GM12875 (cell line): Measurements from ENCODE around the gene S100B.
"Not testable (repeated sequence)": the region's sequence is repeated elsewhere in the genome, so short reads cannot be mapped to it uniquely, and the experiment has no call there.

Source experiments
- H3K4me3 ChIP-seq: one replicate; pipeline ENCODE4 v1.5.1; 2011; ENCODE audit warnings: low read depth, low read length, control low read depth
- TF ChIP-seq, protein P1 (sequence below): IDR thresholded peaks from 2 replicates; pipeline ENCODE4 v1.5.1; 2011; ENCODE audit warnings: low read depth, mild to moderate bottlenecking, control low read depth, inconsistent platforms, low read length, moderate library complexity, borderline replicate concordance; ENCODE audit not compliant: insufficient read depth

Gene S100B

DNA sequence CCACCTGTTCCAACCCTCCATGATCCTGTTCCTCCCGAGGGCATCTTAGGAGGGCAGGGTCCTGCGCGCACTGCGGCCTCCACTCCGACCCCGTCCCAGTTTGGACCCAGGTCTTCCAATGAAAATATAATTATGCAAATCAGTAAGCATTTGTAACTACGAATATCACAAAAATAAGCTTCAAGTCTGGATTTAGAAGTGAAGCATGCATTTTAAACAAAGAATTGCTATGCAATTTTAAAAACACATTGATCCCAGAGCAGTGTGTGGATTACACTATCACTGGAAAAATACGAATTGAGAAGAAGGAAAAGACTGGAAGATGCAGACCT lies 31.3 kb upstream of the S100B start:
- TF ChIP-seq, protein P1, sequence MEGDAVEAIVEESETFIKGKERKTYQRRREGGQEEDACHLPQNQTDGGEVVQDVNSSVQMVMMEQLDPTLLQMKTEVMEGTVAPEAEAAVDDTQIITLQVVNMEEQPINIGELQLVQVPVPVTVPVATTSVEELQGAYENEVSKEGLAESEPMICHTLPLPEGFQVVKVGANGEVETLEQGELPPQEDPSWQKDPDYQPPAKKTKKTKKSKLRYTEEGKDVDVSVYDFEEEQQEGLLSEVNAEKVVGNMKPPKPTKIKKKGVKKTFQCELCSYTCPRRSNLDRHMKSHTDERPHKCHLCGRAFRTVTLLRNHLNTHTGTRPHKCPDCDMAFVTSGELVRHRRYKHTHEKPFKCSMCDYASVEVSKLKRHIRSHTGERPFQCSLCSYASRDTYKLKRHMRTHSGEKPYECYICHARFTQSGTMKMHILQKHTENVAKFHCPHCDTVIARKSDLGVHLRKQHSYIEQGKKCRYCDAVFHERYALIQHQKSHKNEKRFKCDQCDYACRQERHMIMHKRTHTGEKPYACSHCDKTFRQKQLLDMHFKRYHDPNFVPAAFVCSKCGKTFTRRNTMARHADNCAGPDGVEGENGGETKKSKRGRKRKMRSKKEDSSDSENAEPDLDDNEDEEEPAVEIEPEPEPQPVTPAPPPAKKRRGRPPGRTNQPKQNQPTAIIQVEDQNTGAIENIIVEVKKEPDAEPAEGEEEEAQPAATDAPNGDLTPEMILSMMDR: no peak
- H3K4me3 ChIP-seq: peak overlapping the region; percentile 100

DNA sequence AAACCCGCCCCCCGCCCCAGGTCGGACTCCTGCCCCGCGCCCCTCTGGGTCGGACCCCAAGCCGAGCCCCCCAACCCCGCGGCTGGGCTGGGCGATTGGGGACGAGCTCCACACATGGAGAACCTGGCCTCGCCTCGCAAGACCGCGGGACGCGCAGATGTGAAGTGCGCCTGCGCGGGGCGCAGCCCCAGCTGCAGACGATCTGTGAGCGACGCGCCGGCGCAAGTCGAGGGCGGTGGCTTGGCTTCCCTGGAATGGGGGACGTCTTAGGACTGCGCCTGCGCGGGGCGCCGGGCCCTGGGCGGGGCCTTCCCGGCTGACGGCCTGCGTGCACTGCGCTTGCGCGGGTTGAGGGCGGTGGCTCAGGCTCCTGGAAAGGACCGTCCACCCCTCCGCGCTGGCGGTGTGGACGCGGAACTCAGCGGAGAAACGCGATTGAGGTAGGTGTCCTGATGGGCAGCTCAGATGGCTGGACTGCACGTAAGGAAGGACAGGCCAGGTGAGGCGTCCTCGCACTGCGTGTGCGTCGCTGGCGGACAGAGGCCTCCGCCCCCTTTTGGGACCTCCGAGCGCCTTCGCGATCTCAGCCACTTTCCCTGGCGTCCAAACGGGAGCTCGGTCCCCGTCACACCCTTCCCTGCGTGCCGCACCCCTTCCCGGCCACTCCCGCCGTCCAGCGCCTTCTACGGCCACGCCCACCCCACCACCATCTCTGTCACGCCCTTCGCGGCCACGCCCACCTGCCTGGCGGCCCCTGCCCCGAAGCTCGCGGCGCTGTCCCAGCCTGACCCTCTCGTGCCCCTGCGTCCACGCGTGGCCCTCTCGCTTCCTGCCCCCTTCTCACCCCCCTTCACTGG lies 30.7 kb upstream of the S100B start, which contains the start of gene PRMT2:
Gene PRMT2, plus strand, starts transcription at position 351 of the 857 bp plus-strand sequence. CDS start 1,278 bp downstream, outside the sequence.
- TF ChIP-seq, protein P1: no peak
- H3K4me3 ChIP-seq: peak within 1 kb of the TSS; percentile 100

DNA sequence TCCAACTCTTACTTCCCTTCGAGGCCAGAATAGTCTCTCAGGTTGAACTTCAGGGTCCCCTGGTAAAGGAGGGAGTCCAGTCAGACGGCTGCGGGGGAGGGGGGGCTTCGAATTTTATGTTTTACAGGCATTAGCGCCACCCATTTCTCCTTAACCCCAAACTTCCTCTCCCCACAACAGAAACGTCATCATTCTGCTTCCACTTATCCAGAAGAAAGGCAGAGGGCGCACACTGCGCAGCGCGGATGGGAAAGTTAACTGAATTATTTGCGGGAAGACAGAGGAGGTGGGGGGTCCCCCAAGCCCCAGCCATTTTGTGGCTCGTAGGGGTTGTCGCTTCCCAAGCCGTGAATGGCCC lies 30.1 kb upstream of the S100B start:
- H3K4me3 ChIP-seq: peak overlapping the region; percentile 100
- TF ChIP-seq, protein P1: no peak

DNA sequence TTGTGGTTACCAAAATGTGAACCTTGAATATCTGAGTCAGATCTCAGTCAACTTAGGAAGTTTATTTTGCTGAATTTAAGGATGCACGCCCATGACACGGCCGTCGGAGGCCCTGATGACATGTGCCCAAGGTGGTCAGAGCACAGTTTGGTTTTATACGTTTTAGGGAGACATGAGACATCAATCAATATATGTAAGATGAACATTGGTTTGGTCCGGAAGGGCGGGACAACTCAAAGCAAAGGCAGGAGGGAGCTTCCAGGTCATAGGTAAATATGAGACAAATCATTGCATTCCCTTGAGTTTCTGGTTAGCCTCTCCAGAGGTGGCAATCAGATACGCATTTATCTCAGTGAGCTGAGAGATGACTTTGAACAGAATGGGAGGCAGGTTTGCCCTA lies 29.5 kb upstream of the S100B start:
- H3K4me3 ChIP-seq: no peak overlapping the region
- TF ChIP-seq, protein P1: no peak

DNA sequence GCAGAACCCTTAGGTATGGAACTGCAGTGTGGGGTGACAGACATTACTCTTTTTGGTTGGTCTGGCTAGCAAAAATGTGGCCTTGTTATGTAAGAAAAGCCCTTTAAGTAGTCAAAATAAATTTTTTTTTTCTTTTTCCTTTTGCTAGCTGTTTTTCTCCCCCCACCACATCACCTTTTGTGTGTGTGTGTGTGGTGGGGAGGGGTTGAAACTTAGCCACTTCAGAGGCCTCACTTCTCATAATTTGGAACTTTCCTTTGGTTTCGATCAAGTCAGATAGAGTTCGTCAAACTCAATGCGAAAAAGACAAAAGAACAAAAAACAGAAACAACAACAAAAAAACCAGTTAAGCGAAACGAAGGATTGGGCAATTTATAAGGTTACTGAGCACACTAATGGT lies 28.7 kb upstream of the S100B start:
- TF ChIP-seq, protein P1: no peak
- H3K4me3 ChIP-seq: no peak overlapping the region

DNA sequence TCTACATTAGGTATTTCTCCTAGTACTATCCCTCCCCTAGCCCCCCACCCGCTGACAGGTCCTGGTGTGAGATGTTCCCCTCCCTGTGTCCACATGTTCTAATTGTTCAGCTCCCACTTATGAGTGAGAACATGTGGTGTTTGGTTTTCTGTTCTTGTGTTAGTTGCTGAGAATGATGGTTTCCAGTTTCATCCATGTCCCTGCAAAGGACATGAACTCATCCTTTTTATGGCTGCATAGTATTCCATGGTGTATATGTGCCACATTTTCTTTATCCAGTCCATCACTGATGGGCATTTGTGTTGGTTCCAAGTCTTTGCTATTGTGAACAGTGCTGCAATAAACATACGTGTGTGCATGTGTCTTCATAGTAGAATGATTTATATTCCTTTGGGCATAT lies 26.0 kb upstream of the S100B start:
- H3K4me3 ChIP-seq: not testable (repeated sequence)

DNA sequence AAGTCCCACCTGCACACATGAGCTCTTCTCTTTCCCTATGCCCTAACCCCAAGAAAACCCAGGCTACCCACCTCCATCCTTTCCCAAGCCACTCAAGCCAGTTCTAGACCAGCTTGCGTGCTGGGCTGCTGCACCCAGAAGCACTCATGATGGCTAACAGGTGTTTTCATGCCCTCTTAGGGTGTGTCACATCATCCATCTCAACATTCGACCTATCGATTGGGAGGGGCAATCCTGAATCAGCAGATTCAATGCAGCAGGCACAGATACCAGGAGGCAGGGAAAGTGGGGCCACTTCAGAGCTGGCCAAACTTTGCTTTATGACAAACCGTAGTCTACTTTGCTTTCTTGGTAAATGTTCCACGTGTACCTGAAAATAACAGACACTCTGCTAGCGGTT lies 24.0 kb upstream of the S100B start:
- TF ChIP-seq, protein P1: no peak
- H3K4me3 ChIP-seq: no peak overlapping the region
